ENCODE results near the gene TRPM2.

The TRPM2 gene

GRCh38 chr21:44312089-44312488 lies 41.3 kb upstream of the TRPM2 start:
- DNase-seq (ENCODE audit: low spot score) = no peak
- TF ChIP-seq CTCF (IDR thresholded peaks at IDR 0.05; ENCODE audit: extremely low read depth, missing control alignments) = no peak

GRCh38 chr21:44312716-44313115 lies 40.7 kb upstream of the TRPM2 start:
- no peak for DNase-seq (ENCODE audit: low spot score)
- TF ChIP-seq CTCF (IDR thresholded peaks at IDR 0.05; ENCODE audit: extremely low read depth, missing control alignments) = no peak

GRCh38 chr21:44313451-44313850 lies 40.0 kb upstream of the TRPM2 start:
- DNase-seq (ENCODE audit: low spot score) = no peak
- TF ChIP-seq CTCF (IDR thresholded peaks at IDR 0.05; ENCODE audit: extremely low read depth, missing control alignments) = no peak

GRCh38 chr21:44314128-44314527 lies 39.3 kb upstream of the TRPM2 start:
- no peak for TF ChIP-seq CTCF (IDR thresholded peaks at IDR 0.05; ENCODE audit: extremely low read depth, missing control alignments)
- no peak for DNase-seq (ENCODE audit: low spot score)

- TF ChIP-seq CTCF (IDR thresholded peaks at IDR 0.05; ENCODE audit: extremely low read depth, missing control alignments) = no peak
- no peak for DNase-seq (ENCODE audit: low spot score)
Observed at GRCh38 chr21:44314561-44314960, 38.9 kb upstream of the TRPM2 start.

- DNase-seq (ENCODE audit: low spot score) = no peak
- TF ChIP-seq CTCF (IDR thresholded peaks at IDR 0.05; ENCODE audit: extremely low read depth, missing control alignments) = no peak
Observed at GRCh38 chr21:44315691-44316203, 37.7 kb upstream of the TRPM2 start.

GRCh38 chr21:44316277-44316900 lies 37.0 kb upstream of the TRPM2 start:
- no peak for TF ChIP-seq CTCF (IDR thresholded peaks at IDR 0.05; ENCODE audit: extremely low read depth, missing control alignments)
- DNase-seq (ENCODE audit: low spot score) = no peak
